Panc1 (cell line): ENCODE data around the gene ROR1. TPM values are rescaled to one million over a fixed set of nuclear protein-coding genes. Genes with fewer than 3 reads are reported as not detected.
A peak's percentile ranks its signal among the peaks of the same experiment; 100 is the strongest.

Experiments used
- ATAC-seq: fragments of 200-7000 bp; cut with Tn5 transposase; 2 replicates; pipeline ENCODE4 v1.9.1; 2020; ENCODE audit warnings: mild to moderate bottlenecking, moderate library complexity
- BruUV-seq: library from RNA; stranded (reverse); fragments of 400-500 nt; replicated peaks from 2 replicates; lab custom pipeline; 2021; lab: Mats Ljungman, UMichigan
- CTCF ChIA-PET: fragments of 300-600 bp; sonication (Branson Sonifier 250); formaldehyde crosslinking; loops from one replicate; lab custom pipeline; 2022; ENCODE audit warnings: antibody characterized with exemption; lab: Charles Lee
- POLR2A ChIA-PET: fragments of 300-600 bp; sonication (Branson Sonifier 250); formaldehyde crosslinking; loops from one replicate; lab custom pipeline; 2022; ENCODE audit warnings: antibody characterized with exemption; lab: Charles Lee
- DNase-seq: peaks from one replicate; pipeline ENCODE4 v3.0.0-alpha.2; 2010; ENCODE audit warnings: low read depth, low spot score
- H3K27ac ChIP-seq: 2 replicates; pipeline ENCODE4 v1.5.1; 2011; ENCODE audit warnings: mild to moderate bottlenecking, low read length, inconsistent platforms
- H3K27me3 ChIP-seq: fragments of 200-500 bp; sonication (Bioruptor generic); 2 replicates; pipeline ENCODE4 v1.6.0; 2014; ENCODE audit warnings: low read length, inconsistent platforms; ENCODE audit not compliant: control insufficient read depth, insufficient read depth
- H3K36me3 ChIP-seq: fragments of 200-500 bp; sonication (Bioruptor generic); 2 replicates; pipeline ENCODE4 v1.5.1; 2014; ENCODE audit warnings: inconsistent platforms, mild to moderate bottlenecking, low read length, moderate library complexity; ENCODE audit not compliant: control insufficient read depth, insufficient read depth
- H3K4me1 ChIP-seq: 2 replicates; pipeline ENCODE4 v1.5.1; 2011; ENCODE audit warnings: inconsistent platforms, mild to moderate bottlenecking, low read length, moderate library complexity; ENCODE audit not compliant: control insufficient read depth, insufficient read depth
- H3K4me3 ChIP-seq, 2 experiments: 2 replicates each; pipeline ENCODE4 v1.5.1; 2011 to 2012; ENCODE audit warnings: low read depth in 2 of 2, low read length in 2 of 2, mild to moderate bottlenecking in 2 of 2, inconsistent platforms in 1 of 2, moderate library complexity in 1 of 2
- H3K9me3 ChIP-seq: fragments of 200-500 bp; sonication (Bioruptor generic); 2 replicates; pipeline ENCODE4 v1.5.1; 2014; ENCODE audit warnings: low read depth, mild to moderate bottlenecking, inconsistent platforms, low read length, moderate library complexity; ENCODE audit not compliant: control insufficient read depth, insufficient read depth
- CTCF ChIP-seq: fragments of 450-650 bp; IDR thresholded peaks from 2 replicates; pipeline ENCODE4 v1.5.1; 2017; ENCODE audit warnings: mild to moderate bottlenecking
- POLR2AphosphoS5 ChIP-seq: IDR thresholded peaks from 2 replicates; pipeline ENCODE4 v1.6.1; 2012; ENCODE audit warnings: mild to moderate bottlenecking, low read depth, low read length, moderate library complexity
- REST ChIP-seq, 2 experiments: IDR thresholded peaks; 2 replicates each; pipeline ENCODE4 v1.6.1; 2011 to 2012; ENCODE audit warnings: low read depth in 2 of 2, control low read depth in 1 of 2, low read length in 1 of 2, mild to moderate bottlenecking in 1 of 2, moderate library complexity in 1 of 2; ENCODE audit not compliant: insufficient read depth in 1 of 2
- SIN3A ChIP-seq: IDR thresholded peaks from 2 replicates; pipeline ENCODE4 v1.6.1; 2012; ENCODE audit warnings: low read depth, mild to moderate bottlenecking, low read length, moderate library complexity, borderline replicate concordance; ENCODE audit not compliant: insufficient read depth
- TCF7L2 ChIP-seq: IDR thresholded peaks from 2 replicates; pipeline ENCODE4 v1.6.1; 2011; ENCODE audit warnings: mild to moderate bottlenecking, low read depth, low read length, inconsistent platforms
- in situ Hi-C: cut with HindIII; loops from 2 replicates; pipeline ENCODE4 v1.10.0; 2016; ENCODE audit warnings: low sequenced_read_pairs, low pct_unique_long_range_greater_than_20kb
- intact Hi-C: fragments of 100-400 bp; cut with micrococcal nuclease; formaldehyde crosslinking; loops from one replicate; pipeline ENCODE4 v1.10.0; 2022; ENCODE audit not compliant: unreplicated experiment
- total RNA-seq: library from RNA; stranded (reverse); gene quantifications from one replicate; pipeline ENCODE4 v1.2.1, GENCODE V29; 2021; ENCODE audit not compliant: unreplicated experiment

ROR1 gene
- total RNA-seq, 1 experiment from 2014 or later = 19.3 TPM

- Histone ChIP-seq H3K4me1 (peaks cover 59% of the 10 kb centered on the region), H3K36me3 (no peaks in the 10 kb centered on the region), H3K27ac (peak overlapping the region; percentile 40), H3K9me3 (no peaks in the 10 kb centered on the region), H3K27me3 (no peaks in the 10 kb centered on the region), H3K4me3 (no peak overlapping the region)
- in situ Hi-C loops (no loop called here), intact Hi-C loops (loop anchor here (10.0 kb wide), 1 partner anchor 93 kb away; the partner anchor contains the start of gene ROR1)
- no TSS peak for BruUV-seq
- CTCF ChIA-PET = no interaction called here
- no peak for TF ChIP-seq REST (IDR thresholded peaks at IDR 0.05; ENCODE audit: insufficient read depth in 1 of 2, low read depth in 2 of 2, low read length in 1 of 2)
- TF ChIP-seq TCF7L2 = no peak
- no peak for TF ChIP-seq SIN3A
- no peak for TF ChIP-seq POLR2AphosphoS5
- no peak for TF ChIP-seq CTCF
- no peak; the same call in 1 of the 2 replicates for ATAC-seq
- no peak for DNase-seq
- POLR2A ChIA-PET = interaction anchor here (0.7 kb wide), 1 partner anchor 147 kb away, joined by 3 read pairs; no protein-coding TSS in a partner anchor
Observed at GRCh38 chr1:63867429-63868176, 93.8 kb downstream of the ROR1 start.

- intact Hi-C loops (loop anchor here (10.0 kb wide), 1 partner anchor 94 kb away; the partner anchor contains the start of gene ROR1), in situ Hi-C loops (no loop called here)
- H3K27me3 ChIP-seq = no peaks in the 10 kb centered on the region
- ATAC-seq (peak; percentile 81), DNase-seq (peak; percentile 85)
- peak overlapping the region; percentile 40 for H3K27ac ChIP-seq
- TF ChIP-seq SIN3A (no peak), POLR2AphosphoS5 (no peak), CTCF (peak; percentile 38), TCF7L2 (no peak), REST (IDR thresholded peaks at IDR 0.05; ENCODE audit: insufficient read depth in 1 of 2, low read depth in 2 of 2, low read length in 1 of 2) (no peak)
- POLR2A ChIA-PET = no interaction called here
- no peak overlapping the region for H3K4me3 ChIP-seq
- peaks cover 66% of the 10 kb centered on the region for H3K4me1 ChIP-seq
- BruUV-seq = no TSS peak
- H3K36me3 ChIP-seq = no peaks in the 10 kb centered on the region
- H3K9me3 ChIP-seq = no peaks in the 10 kb centered on the region
- CTCF ChIA-PET = interaction anchor here (0.5 kb wide), 2 partner anchors 35 to 142 kb away, joined by 3 read pairs; no protein-coding TSS in a partner anchor
Observed at GRCh38 chr1:63868268-63868781, 94.5 kb downstream of the ROR1 start.
